Sciatic nerve (tissue), 2 donors: ENCODE measurements around the gene CBX2. TPM values are rescaled to one million over a fixed set of nuclear protein-coding genes. Genes with fewer than 3 reads are reported as not detected.

Experiments used
- ATAC-seq: fragments of 200-7000 bp; cut with Tn5 transposase; one replicate; pipeline ENCODE4 v1.9.1; 2020; ENCODE audit warnings: mild to moderate bottlenecking, moderate library complexity
- DNase-seq: peaks from one replicate; pipeline ENCODE4 v3.0.0-alpha.2; 2020; ENCODE audit warnings: low spot score
- intact Hi-C: fragments of 100-400 bp; cut with DNase I; formaldehyde crosslinking; loops from one replicate; pipeline ENCODE4 v1.14.2; 2022
- total RNA-seq: library from RNA; stranded (reverse); fragmentation: NEBNext Ultra II Directional; extraction: Animal tissue kit (Norgen Biotek cat#: 25700); gene quantifications from one replicate; pipeline ENCODE4 v1.2.1, GENCODE V29; 2021
- donor health status: DM: no; HTN: no; CAD: no.
- donor health status: DM: no; HTN: no; CAD: no.

Gene CBX2
- total RNA-seq, 1 donor from 2014 or later, result 4.7 TPM

DNA sequence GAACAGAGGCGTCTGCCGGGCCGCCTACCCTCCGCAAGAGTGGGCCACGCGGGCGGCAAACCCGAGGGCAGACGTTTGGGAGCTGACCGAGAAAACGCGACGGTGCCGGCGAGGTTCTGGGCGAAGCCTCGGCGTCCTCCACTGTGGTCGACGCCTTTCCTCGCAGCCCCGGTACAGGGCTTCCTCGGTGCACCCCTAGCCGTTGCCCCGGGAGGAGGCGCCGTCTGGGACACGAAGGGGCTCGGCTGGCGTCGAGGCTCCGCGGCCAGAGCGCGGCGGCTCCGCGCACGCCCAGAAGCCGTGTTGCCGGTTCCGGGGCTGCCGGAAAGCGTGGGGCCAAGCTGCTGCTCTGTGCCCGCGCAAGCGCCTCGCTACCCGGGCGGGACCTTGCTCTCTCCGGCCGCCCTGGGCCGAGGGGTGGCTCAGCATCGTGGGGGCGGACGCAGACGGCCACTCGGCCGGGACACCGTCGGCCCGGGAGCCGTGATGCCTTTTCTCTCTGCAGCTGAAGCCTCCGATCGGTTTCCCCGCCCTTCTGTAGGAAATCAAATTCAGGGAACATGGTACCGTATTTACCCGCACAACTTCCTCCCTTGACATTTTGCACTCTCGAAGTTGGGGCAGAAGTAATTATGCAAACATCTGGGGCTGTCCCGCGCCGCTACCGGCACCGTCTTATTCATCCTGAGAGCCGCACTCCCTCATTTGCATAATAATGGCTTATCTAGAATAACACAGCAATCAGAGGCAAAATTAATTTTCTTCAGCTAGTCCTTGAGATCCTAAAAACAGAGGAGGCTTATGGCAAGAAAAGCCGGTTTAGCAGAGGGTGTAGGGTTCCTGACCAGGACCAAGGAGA, 26.3 kb downstream of the CBX2 start:
- intact Hi-C loops, result no loop called here
- ATAC-seq, result no peak
- no peak for DNase-seq

DNA sequence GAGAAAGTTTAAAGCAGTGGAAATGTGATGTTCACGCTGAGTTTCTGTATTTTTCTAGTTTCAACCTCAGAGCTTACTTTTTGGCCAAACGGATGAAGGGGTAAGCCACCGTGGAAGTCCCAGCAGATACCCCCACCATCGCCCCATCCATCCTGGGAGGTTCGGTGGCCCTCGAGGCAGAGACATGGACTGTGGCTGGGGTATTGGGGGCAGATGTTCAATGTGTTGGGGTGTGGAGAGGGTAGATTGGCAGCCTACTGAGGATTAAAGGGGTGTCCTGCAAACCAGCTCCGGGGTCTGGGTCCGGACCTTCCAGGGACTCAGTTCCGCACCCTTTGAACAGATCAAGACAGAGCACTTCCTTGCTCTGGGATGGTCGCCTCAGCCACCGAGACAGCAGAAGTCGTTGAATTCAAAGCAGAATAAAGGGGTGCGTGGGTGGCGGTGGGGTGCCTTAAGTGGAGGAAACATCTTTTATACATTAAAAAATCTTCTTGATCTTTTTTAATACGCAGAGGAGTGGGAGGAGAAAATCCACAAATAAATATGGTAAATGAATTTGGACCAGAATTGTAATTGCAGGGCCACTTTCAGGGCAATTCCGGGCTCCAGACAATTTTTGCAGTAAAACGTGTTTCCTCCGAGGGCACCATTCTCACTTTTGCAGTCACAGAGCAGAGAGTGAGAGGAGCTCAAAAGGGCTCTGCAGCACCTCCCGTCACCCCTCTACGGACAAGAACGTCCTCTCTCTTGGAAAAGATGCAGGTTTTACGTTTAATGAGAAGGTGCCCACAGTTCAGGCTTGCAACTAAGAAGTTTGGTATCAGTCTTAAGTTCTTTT, 27.1 kb downstream of the CBX2 start:
- ATAC-seq (no peak), DNase-seq (no peak)
- intact Hi-C loops, result no loop called here

DNA sequence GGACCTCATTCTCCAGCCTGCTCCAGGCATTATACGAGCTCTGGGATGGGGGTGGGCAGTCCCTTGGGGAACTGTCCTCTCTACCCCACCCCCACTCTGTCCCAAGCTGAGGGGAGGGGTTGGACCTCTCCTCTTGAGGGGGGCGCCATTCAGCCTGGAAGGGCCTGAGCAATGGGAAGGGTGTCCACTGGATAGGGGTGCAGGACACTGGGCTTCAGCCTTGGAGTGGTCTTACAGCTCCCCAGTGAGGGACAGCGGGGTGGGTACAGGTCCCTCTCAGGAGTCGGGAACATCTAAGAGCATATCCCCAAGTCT, 28.5 kb downstream of the CBX2 start:
- intact Hi-C loops, result no loop called here
- DNase-seq (no peak), ATAC-seq (no peak)

DNA sequence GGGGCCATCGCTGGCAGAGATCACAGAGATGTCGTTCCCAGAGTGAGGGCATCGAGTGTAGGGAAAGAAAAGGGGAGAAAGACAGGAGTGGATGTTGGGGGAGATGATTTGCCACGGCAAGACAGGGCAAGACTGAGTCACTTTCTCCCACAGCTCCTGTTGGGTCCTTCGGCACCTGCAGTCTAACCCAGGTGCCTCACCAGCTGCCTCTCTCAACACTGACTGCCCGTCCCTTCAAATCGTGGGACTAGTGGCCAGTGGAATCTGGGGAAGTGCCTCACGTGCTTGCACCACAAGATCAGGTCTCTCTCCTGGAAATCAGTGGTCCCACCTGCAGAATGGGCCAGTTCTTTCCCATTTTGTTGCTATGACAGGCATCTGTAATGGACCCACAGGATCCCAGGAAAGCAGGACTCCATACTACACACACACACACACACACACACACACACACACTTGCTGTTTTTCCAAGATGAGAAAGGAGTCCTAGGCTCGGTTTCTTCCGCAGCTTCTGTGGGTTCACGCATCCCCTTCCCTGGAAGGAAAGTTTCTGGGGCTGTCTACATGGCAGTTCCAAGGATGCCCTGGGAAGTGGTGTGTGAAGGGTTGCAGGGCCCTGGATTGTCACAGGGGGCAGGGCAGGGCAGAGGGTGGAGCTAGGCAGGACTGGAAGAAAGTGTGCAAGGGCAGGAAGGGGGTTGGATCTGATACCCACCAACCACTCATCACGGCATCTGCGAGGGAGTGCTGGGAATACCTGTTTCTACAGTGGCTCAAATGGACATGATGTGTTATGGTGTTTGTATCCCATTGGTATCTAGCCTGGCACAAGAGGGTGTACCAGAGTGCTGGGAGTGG, 29.1 kb downstream of the CBX2 start:
- DNase-seq, result no peak
- intact Hi-C loops, result no loop called here
- ATAC-seq, result no peak

DNA sequence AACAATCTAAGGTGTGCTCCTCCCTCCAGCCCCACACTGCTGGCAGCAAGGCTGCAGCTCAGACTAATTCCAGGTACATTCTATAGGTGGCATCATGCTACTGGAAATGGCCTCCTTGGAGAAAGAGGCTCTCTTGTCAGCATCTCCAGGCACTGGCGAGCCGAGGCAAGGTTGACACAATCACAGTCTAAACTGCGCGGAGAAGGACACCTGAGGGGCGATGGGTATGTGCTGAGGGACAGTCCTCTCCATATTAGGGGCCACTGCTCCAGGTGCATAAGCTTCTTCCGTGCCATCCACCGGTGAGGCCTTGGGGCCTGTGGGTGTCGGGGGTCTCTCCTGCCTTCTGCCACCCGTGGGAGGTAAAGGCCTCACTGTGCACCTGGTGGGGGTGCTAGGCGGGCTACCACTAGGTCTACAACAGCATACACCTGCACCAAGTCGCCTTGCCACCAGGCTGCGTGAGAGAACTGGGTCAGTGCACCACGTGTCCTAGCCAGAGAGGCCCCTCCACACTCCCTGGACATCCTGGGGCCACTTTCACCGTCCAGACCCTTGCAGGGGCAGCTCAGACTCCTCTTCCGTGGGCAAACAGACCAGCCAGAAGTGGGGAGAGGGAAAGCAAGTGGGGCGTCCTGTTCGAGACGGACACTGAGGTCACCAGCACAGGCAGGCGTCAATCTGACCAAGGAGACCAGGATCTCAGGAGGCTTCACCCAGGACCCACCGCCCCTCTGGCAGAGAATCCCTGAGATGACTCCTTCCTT, 31.0 kb downstream of the CBX2 start:
- intact Hi-C loops, result no loop called here
- DNase-seq (no peak), ATAC-seq (peak; percentile 29)

DNA sequence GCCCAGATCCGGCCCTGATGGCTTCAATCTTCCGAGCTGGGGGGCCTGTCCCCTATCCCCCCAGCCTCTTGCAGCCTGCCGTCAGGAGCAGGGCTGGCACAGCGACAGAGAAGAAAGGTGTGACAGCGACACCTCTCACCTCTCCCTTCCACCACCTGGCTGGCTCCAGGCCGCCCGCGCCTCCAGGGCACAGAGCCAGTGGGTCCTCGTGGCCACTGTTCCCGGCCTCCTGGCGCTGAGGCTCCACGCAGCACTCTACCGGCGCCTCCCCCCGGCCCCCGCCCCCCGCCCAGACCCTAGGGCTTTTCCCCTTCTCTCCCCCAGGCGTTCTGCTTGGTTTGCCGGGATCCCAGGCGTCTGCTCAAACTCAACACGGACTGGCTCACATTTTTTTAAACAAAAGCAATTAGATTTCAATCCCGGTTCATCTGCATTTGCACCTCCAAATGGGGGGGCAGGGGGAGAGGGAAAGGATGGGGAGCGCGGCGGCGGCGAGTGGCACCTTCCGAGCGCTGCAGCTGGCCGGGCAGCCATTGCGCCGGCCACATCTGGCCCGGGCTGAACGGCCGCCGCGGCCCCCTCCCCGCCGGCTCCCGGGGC, 31.7 kb downstream of the CBX2 start:
- ATAC-seq, result no peak
- no peak for DNase-seq
- intact Hi-C loops, result loop anchor here (5.0 kb wide), 1 partner anchor 648 kb away; no protein-coding TSS in a partner anchor

DNA sequence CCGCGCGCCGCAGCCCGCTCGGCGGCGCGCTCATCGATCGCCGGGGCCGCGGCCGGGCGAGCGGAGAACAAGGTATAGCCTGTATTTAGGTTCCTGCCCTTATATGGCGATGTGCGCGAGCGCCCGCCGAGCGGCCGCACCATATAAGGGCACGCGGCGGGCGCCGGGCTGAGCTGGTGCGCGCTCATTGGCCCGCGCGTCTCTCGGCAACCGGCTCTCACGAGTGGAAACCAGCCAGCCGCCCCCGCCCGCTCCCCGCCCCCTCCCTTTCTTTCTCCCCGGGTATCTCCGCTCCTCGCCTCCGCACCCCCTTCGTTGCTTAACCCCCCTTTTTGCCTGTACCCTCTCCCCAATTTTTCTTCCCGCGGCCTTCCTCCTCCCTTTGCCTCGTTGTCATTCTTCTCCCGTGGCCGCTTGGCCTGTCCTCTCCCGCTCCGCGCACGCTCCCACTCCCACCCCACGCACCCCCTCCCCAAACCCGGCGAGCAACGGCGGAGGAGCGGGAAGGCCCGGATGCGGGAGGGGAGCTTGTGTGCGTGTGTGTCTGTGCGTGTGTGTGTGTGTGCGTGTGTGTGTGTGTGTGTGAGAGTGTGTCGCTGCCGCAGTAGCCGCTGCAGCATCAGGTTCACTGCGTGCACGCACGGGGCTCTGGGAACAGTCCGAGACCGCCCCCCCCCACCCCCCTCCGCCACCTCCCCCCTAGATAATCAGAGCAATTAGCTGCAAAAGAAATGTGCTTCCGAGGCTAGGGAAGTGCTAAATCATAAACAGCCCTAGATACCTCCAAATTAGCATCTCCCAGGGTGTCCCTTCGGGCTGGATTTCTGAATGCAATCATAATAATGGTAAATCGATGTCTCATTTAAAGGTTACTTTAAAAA, 32.4 kb downstream of the CBX2 start:
- ATAC-seq (peak; percentile 65), DNase-seq (no peak)
- intact Hi-C loops, result loop anchor here (5.0 kb wide), 1 partner anchor 647 kb away; no protein-coding TSS in a partner anchor

DNA sequence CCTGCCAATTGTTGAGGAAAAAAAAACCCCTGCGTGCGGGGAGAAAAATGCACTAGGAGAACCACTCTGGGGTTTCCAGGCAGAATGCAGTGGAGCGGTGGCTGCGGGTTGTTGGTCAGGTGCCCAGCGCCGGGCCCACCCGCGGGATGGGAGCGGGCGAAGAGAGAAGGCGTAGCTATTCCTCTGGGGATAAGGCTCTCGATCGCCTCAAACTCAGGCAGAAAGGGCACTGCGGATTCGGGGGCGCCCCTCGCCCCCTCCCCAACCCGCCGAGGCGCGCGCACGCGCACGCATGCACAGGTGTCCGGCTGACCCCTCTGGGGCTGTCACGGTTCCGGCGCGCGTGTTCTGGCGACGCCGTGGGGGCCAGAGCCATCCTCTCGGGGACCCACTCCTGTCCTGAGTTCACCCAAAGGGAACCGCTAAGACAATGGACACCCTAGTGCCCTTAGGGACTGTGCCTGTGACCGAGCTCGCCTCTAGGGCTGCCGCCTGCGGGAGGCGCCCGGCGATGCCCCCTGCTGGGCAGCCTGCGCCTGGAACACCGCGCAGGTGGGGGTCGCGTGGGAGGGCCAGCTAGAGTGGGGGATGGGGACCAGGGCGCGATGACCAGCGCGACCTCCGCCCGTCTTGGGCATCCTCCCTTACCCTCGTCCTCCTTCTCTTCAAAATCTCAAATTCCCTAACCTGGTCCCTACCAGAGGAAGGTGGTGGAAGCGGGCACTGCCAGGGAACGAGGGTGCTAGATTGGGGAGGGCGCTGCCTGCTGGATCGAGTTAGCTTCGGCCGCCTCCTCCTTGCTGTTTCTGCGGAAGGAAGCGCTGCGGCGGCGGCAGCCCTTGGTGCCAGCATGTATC, 33.3 kb downstream of the CBX2 start:
- peak; percentile 13 for ATAC-seq
- no peak for DNase-seq

DNA sequence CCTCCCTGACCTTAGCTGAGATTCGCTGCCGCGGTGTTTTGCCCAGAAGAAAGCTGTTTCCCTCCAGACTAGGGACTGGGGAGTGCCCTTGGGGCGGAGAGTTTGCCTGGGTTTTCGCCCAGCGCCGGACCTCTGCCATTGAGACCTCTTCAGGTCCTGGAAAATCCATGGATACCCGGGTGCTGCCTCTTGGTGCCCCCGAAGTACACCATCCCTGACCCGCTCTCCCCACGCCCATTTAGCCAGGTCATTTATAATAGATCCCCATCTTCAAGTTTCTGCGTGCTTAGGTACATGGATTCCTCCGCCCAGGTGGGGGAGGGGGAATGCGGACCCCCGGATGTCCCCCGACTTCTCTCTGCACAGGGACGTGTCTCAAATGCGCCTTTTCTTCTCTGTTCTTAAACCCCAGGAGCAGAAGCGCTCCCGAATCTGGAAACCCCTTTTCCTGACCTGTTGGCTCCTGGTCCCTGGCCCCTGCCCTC, 34.0 kb downstream of the CBX2 start:
- no peak for ATAC-seq
- intact Hi-C loops, result loop anchor here (5.0 kb wide), 1 partner anchor 645 kb away; no protein-coding TSS in a partner anchor

More for the DNA sequence above, 33.3 kb downstream of the CBX2 start:
- intact Hi-C loops, result loop anchor here (5.0 kb wide), 1 partner anchor 646 kb away; no protein-coding TSS in a partner anchor

DNA sequence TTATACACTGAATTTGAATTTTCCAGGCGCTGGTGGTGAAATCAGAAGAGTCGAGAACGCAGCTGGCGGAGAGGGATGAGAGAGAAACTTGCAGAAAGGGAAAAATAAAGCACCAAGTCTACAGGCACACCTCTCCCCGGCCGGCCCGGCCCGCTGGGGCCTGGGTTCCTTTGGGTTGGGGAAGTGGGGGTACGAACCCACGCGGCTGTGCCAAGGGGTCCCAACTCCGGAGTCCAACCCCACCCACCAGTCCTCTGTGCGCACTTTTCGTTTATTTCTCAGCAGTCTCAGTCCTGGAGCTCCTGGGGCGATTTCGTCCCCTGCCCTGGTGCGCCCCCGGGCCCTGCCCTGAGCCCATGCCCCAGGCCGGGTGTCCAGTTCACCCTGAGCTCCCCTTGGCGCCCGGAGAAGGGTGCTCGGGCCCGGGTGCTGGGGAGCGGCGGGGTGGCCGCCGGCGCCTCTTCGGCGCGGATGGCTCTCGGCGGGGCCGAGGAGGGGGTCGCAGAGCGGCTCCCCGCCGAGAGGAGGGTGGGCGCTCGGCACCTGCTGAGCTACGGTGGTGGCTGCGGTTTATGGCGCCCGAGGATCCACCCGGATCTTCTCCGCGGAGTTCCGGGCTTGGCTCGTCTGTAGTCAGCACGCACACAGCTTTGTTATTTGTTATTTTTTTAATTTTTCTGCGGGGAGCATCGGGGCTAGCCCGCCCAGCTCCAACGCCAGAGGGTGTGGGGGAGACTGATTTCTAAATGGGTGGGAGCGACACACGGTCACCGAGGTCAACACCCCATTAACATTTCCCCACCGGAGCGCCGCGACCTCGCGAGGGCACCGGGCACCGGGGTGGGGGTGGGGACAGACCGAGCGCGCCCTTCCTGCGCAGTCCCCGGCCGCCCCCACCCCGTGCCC, 34.7 kb downstream of the CBX2 start:
- intact Hi-C loops, result loop anchor here (5.0 kb wide), 1 partner anchor 645 kb away; no protein-coding TSS in a partner anchor

More for the DNA sequence above, 34.0 kb downstream of the CBX2 start:
- DNase-seq, result no peak

DNA sequence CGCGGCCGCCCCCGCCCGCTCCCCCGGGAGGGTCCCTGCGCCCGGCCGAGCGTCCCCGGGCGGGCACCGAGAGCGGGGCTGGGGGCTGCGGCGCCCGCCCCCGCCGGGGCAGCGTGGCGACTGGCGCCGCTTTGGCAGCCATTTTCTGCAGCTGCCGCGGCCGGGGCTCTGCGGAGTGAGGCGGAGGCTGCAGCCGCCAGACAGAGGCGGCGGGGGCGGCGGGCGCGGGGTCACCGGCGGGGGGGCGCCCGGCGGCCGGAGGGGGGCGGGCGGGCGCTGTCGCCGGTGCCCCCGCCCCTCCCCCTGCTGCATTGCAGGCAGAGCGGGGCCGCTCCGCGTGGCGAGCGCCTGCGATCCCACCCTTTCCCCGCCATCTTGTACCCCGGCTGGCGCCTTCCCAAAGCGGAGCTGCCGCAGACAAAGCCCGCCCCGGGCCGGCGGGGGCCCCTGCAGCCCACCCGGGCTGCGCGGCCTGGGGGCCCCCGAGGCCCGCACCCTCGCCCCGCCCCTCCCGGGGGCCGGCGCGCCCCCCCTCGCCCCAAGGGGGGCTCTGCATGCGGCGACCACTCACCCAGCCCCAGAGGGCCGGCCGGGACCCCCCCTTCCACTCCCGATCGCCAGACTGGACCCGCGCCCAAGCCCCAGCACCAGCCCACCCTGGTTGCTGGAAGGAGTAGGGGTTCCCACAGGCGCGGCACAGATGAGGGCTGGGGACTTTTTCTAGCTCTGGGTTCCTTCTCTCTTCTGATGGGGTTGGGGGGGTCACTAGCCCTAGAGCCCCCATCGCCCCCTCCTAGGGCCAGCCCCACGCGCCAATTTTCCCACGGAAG, 35.6 kb downstream of the CBX2 start:
- intact Hi-C loops, result loop anchor here (5.0 kb wide), 1 partner anchor 644 kb away; no protein-coding TSS in a partner anchor
- DNase-seq (no peak), ATAC-seq (no peak)

More for the DNA sequence above, 34.7 kb downstream of the CBX2 start:
- no peak for ATAC-seq
- DNase-seq, result no peak

DNA sequence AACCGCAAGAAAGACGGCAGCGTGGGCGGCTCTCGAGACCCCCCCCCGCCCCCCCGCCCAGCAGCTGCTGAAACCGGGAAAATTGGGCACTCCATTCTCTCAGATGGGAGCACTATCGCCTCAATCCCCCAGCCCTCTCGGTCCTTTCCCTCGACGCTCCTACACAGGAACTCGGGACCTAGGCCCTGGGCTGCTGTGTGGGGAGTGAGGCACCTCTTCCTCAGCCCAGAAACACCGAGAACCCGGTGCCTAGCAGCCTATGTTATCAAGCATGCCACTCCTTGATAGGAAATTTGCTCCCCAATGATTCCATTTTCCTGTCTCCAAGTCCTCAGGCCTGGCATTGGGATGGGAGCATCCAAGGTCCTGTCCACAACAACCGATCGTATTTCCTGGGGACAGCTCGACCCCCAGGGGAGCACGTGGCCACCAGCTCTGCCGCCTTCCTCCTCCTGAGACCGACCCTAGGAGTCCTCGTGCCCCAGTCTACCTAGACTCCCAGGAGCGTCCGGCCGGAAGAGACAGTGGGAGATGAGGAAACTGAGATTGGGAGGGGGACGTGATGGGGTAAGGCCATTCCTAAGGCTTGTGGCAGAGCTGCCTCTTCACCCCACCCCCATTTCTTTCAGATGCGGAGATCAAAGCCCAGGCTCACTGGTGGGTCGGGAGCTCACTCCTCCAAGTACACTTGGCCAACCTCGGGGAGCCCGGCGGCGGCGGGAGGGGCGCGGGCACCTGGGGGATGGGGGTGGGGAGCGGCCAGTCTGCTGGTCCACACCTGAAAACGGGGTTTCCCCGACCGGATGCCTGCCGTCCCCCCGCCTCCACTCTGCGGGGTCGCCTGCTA, 36.4 kb downstream of the CBX2 start:
- intact Hi-C loops, result loop anchor here (5.0 kb wide), 1 partner anchor 643 kb away; no protein-coding TSS in a partner anchor
- ATAC-seq, result peak; percentile 3
- no peak for DNase-seq
